Fibroblast of mammary gland (primary cell): ENCODE measurements around the gene SNX24.

Experiments used
- DNase-seq: peaks from one replicate; pipeline ENCODE4 v3.0.0-alpha.2; 2010; ENCODE audit warnings: low read depth
- H3K4me3 ChIP-seq: 2 replicates; pipeline ENCODE4 v1.5.1; 2011; ENCODE audit warnings: low read depth, mild to moderate bottlenecking, low read length, moderate library complexity; ENCODE audit not compliant: control insufficient read depth
- TF ChIP-seq, protein P1 (sequence below): conservative IDR thresholded peaks from 2 replicates; pipeline ENCODE4 v1.5.1; 2011; ENCODE audit warnings: low read depth, low read length, inconsistent platforms; ENCODE audit not compliant: control insufficient read depth, insufficient read depth

Gene SNX24

DNA sequence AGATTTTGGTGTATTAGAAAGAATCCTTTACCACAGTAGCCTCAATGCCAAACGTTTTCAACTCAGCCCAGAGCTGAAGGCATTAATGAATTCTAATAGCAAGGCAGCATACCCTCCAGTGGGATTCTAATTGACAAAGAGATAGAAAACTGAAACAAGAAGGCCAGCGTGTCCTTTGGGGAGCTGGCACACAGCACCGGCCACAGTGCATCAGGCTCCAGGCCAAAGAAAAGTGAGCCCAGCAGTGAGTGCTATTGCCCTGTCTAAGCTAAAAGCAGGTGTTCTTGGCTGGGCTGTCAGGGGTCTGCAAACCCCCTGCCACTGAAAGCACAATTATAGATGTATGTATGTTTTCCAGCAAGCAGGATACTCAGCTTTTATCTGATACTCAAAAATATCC is 150.7 kb downstream of the SNX24 start:
- TF ChIP-seq, protein P1, sequence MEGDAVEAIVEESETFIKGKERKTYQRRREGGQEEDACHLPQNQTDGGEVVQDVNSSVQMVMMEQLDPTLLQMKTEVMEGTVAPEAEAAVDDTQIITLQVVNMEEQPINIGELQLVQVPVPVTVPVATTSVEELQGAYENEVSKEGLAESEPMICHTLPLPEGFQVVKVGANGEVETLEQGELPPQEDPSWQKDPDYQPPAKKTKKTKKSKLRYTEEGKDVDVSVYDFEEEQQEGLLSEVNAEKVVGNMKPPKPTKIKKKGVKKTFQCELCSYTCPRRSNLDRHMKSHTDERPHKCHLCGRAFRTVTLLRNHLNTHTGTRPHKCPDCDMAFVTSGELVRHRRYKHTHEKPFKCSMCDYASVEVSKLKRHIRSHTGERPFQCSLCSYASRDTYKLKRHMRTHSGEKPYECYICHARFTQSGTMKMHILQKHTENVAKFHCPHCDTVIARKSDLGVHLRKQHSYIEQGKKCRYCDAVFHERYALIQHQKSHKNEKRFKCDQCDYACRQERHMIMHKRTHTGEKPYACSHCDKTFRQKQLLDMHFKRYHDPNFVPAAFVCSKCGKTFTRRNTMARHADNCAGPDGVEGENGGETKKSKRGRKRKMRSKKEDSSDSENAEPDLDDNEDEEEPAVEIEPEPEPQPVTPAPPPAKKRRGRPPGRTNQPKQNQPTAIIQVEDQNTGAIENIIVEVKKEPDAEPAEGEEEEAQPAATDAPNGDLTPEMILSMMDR, result no peak
- H3K4me3 ChIP-seq, result no peak overlapping the region
- DNase-seq, result no peak

DNA sequence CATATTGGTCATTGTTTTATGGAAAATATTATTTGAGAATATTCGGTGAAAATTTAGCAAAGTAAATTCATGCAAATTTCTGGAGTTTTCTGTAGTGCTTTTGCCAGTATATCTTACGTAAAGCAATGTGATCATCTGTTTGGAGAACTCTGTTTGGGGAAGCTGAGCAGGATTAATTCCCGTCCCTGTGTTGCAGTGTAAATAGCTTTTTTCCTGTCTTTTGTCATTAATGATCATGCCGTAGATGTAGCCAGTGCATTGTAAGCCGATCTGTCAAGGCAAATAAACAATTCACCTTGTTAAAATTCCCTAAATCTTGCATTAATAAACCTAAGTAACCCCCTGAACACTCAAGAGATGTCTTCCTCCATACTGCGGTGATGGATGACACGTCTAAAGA is 151.9 kb downstream of the SNX24 start:
- TF ChIP-seq, protein P1, result no peak
- H3K4me3 ChIP-seq, result no peak overlapping the region
- DNase-seq, result no peak

DNA sequence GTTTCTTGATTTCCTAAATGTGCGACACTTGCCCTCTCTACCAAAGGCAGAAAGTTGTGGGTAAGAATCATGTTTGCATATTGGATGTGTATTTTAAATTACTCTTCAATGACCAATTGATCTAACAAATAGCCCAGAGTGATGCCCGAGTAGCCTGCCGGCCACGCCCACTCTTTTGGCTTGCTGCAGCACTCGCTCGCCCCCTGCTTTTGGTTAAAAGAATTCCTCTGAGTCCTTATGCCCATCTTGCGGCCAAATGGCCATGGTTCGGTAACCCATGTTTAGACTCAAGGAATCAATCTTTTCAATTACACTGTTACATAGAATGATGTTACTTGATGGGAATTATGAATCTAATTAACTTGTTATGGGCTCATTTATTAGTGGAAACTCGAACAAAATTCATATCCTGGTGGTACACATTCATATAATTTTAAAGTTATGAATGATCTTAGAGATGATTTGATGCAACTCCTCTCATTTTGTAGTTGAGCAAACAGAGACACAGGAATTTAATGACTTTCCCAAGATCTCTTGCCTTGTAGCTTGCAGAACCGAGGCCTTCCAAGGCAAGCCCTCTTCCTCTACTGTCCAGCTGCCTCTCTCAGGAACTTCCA is 154.6 kb downstream of the SNX24 start:
- TF ChIP-seq, protein P1, result peak; percentile 35
- peak; percentile 40 for DNase-seq
- H3K4me3 ChIP-seq, result no peak overlapping the region

DNA sequence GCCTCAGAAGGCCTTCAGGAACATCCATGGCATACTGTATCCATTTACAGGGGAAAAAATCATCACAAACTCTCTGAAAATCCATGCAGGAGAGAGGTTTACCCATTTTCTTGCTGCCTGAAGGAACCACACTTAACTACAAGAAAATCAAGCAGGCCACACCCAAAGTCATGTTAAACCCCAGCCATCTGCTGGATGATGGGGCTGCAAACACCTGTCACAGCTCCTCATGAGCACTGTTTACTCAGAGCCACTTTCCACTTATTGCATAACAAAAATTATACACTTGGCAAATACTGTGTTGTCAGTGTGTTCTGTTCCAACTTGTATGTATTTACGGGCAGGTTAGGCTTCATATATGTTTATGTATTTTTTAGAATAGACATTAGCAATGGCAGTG is 155.3 kb downstream of the SNX24 start:
- TF ChIP-seq, protein P1, result no peak

DNA sequence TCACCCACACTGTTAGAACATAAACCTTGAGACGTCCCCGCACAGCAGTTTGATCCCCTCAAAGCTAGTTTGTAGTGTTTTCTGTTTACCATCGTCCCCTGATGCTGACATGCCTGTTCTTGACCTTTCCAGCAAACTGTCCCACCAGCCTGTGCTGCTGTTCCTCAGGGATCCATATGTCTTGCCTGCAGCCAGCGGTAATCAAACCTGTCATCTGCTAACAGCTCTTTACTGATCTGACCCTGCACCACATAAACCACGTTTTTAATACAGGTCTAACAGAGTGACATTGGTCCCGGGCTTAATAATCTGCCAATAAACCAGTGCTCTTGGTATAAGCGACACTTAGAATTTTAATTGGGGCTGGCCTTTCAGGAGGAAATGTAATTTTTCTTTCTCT is 156.4 kb downstream of the SNX24 start:
- TF ChIP-seq, protein P1, result no peak
- H3K4me3 ChIP-seq, result no peak overlapping the region
- no peak for DNase-seq

More for the DNA sequence above, 155.3 kb downstream of the SNX24 start:
- H3K4me3 ChIP-seq, result no peak overlapping the region
- no peak for DNase-seq

DNA sequence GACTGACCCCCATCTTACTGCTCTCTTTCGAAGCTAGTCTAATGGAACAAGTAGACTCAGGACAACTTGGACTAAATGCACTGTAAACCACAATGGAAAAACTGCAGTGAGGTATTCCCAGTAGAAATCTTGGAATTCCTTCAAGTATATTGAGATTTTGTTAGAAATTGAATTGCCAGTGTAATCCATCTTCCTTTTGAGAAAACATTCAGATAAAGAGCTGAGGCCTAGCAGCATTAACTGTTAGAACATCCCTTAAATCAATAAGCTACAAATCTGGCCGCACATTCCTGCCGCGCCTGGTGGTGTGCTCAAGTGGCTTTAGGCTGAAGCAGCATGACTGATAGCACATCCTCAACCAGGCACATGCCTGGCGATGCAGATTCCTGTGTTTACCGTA is 161.8 kb downstream of the SNX24 start:
- no peak for DNase-seq
- H3K4me3 ChIP-seq, result no peak overlapping the region
- TF ChIP-seq, protein P1, result no peak

DNA sequence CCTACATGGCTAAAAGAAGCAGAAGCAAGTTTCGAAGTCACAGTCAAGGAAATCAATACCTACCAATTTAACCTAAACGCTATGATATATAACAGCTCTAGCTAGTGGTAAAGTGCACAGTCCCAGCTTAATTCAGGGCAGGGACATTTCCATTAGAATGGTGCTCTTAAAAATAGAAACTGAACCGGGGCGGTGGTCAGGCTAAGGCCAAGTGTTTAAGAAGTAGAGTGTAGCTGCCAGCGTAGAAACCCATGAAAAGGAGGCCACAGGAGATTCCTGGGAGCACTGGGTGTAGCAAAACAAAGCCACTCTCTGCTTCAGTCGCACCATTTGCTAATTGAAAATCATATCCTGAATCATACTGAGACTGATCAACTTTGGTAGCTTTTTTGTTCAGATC is 162.3 kb downstream of the SNX24 start:
- TF ChIP-seq, protein P1, result no peak
- H3K4me3 ChIP-seq, result no peak overlapping the region
- DNase-seq, result no peak
